Gastroesophageal sphincter (tissue), 4 donors: ENCODE measurements around the gene HIVEP2. TPM values are rescaled to one million over a fixed set of nuclear protein-coding genes. Genes with fewer than 3 reads are reported as not detected.

Experiments used
- ATAC-seq: fragments of 150-250 bp; one replicate; pipeline ENCODE4 v1.9.1; 2016; ENCODE audit warnings: mild to moderate bottlenecking, moderate library complexity
- H3K27ac ChIP-seq, 4 donors: fragments of 200-600 bp; sonication (generic) in 3 of 4; 1 replicate in 3 of 4; 2 replicates in 1 of 4; pipeline ENCODE4 v1.5.1; 2016 to 2019
- H3K27me3 ChIP-seq: fragments of 200-600 bp; sonication (generic); one replicate; pipeline ENCODE4 v1.5.1; 2019
- H3K36me3 ChIP-seq, 2 donors: fragments of 200-600 bp; sonication (generic); one replicate each; pipeline ENCODE4 v1.5.1; 2019; ENCODE audit warnings: control low read depth in 1 of 2
- H3K4me1 ChIP-seq, 3 donors: fragments of 200-600 bp; sonication (generic); 1 replicate in 2 of 3; 2 replicates in 1 of 3; pipeline ENCODE4 v1.5.1; 2016 to 2019; ENCODE audit warnings: control low read depth in 2 of 3
- H3K4me3 ChIP-seq, 2 donors: fragments of 200-600 bp; sonication (generic); one replicate each; pipeline ENCODE4 v1.5.1; 2019; ENCODE audit warnings: mild to moderate bottlenecking in 1 of 2, moderate library complexity in 1 of 2
- H3K9me3 ChIP-seq, 3 donors: fragments of 200-600 bp; sonication (generic); one replicate each; pipeline ENCODE4 v1.5.1; 2017 to 2019; ENCODE audit warnings: control low read depth in 2 of 3
- EP300 ChIP-seq: sonication (generic); formaldehyde crosslinking; IDR thresholded peaks from one replicate; pipeline ENCODE4 v1.6.1; 2017; ENCODE audit warnings: antibody characterized with exemption, mild to moderate bottlenecking
- POLR2A ChIP-seq, 2 donors: fragments of 450-650 bp; IDR thresholded peaks; one replicate each; pipeline ENCODE4 v1.6.1; 2017; ENCODE audit warnings: antibody characterized with exemption in 2 of 2, mild to moderate bottlenecking in 2 of 2, moderate library complexity in 1 of 2
- POLR2AphosphoS5 ChIP-seq: sonication (generic); formaldehyde crosslinking; IDR thresholded peaks from one replicate; pipeline ENCODE4 v1.6.1; 2017; ENCODE audit warnings: antibody characterized with exemption
- WGBS, 2 donors: methylation state at CpG; one replicate each; pipeline ENCODE4 v1.1.5; 2018; ENCODE audit warnings: low coverage in 1 of 2; 5-methylcytosine and 5-hydroxymethylcytosine counted together
- total RNA-seq, 4 donors: library from RNA; depleted of rRNA; stranded (reverse); fragments of >200 nt; gene quantifications; one replicate each; pipeline ENCODE4 v1.1.0, GENCODE V29; 2016
- TF ChIP-seq, protein P1 (sequence below), 4 experiments: fragments of 200-600 bp in 2 of 4; fragments of 450-650 bp in 2 of 4; sonication (generic) in 1 of 4; IDR thresholded peaks; one replicate each; pipeline ENCODE4 v1.5.1; 2017 to 2019; ENCODE audit warnings: antibody characterized with exemption in 4 of 4, mild to moderate bottlenecking in 2 of 4, moderate library complexity in 2 of 4

Gene HIVEP2
- total RNA-seq, 4 donors from 2014 or later = 17.1 to 28.1 (median 24.9) TPM

DNA sequence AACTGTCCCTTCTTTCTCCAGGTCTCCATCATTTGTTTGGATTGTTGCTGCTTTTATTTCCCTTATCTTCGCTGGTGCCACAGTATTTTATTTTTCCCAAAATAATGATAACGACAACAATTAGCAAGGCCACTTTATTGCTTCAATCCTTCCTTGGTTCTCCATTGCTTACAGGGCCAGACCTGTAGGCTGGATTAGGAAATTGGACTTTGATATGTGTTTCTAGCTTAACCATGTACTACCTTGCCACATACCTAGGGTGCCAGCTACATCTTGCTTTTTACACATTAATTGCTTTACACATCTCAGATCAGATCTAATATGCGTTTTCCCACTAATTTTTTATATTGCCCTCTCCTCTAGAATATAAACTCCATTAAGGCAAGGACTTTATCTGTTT is 195.4 kb downstream of the HIVEP2 start:
- no peak for ATAC-seq
- no peaks in the 10 kb centered on the region for H3K27me3 ChIP-seq
- no peaks in the 10 kb centered on the region for H3K4me1 ChIP-seq
- WGBS, 2 donors = 74 to 83% methylated on average over 3 of the region's 3 CpGs
- H3K9me3 ChIP-seq = no peaks in the 10 kb centered on the region
- TF ChIP-seq EP300 (no peak), POLR2A (IDR thresholded peaks at IDR 0.05) (no peak), POLR2AphosphoS5 (no peak)
- TF ChIP-seq, protein P1, sequence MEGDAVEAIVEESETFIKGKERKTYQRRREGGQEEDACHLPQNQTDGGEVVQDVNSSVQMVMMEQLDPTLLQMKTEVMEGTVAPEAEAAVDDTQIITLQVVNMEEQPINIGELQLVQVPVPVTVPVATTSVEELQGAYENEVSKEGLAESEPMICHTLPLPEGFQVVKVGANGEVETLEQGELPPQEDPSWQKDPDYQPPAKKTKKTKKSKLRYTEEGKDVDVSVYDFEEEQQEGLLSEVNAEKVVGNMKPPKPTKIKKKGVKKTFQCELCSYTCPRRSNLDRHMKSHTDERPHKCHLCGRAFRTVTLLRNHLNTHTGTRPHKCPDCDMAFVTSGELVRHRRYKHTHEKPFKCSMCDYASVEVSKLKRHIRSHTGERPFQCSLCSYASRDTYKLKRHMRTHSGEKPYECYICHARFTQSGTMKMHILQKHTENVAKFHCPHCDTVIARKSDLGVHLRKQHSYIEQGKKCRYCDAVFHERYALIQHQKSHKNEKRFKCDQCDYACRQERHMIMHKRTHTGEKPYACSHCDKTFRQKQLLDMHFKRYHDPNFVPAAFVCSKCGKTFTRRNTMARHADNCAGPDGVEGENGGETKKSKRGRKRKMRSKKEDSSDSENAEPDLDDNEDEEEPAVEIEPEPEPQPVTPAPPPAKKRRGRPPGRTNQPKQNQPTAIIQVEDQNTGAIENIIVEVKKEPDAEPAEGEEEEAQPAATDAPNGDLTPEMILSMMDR (IDR thresholded peaks at IDR 0.05) = no peak
- peaks cover 0 to 27% of the 10 kb centered on the region in 2 donors for H3K36me3 ChIP-seq
- H3K4me3 ChIP-seq = no peak overlapping the region
- no peak overlapping the region for H3K27ac ChIP-seq

DNA sequence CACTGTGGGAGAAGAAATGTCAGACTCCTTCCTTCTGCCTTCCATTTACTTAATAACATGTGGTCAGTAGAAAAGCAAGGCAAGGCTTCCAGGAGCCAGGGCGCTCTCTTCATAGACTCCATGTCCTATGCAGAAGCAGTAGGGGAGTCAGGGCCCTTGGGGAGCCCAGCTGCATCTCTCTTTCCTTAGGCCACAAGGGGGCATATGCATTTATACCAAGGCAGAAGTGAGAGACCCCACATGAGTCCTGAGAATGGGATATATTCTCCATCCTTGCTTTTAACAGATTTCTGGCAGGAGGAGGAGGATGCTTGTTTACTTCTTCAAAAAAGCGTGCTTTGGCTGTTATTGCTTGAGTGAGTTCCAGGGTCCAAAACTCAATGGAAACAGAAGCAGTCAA is 198.5 kb downstream of the HIVEP2 start:
- Histone ChIP-seq H3K27me3 (no peaks in the 10 kb centered on the region), H3K4me1 (no peaks in the 10 kb centered on the region), H3K9me3 (no peaks in the 10 kb centered on the region), H3K36me3 (peaks cover 0 to 2% of the 10 kb centered on the region in 2 donors), H3K4me3 (no peak overlapping the region), H3K27ac (no peak overlapping the region)
- TF ChIP-seq POLR2AphosphoS5 = no peak
- TF ChIP-seq, protein P1 (IDR thresholded peaks at IDR 0.05) = peak; percentile 10 to 56 (median 26)
- 86% methylated on average over 1 of the region's 2 CpGs; no CpG with 5 or more reads in 1 of the 2 donors for WGBS, 2 donors
- ATAC-seq = no peak

DNA sequence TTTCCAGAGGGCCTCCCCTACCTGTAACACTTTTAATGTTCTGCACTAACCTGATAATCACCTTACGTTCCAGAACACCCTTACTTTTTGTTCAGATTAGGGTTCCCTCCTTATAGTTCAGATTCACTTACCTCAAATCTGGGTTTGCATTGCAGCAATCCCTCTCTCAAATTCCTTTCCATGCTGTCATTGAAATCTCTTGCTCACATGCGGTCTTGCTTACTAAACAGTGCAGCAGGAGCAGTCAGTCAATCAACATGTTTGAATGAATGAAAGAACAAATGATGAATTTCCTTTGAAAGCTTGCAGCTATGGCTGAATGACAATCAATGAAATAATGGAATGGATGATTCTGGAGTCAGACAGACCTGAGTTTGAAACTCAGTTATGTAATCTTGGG is 200.1 kb downstream of the HIVEP2 start:
- H3K27me3 ChIP-seq = no peaks in the 10 kb centered on the region
- H3K4me3 ChIP-seq = no peak overlapping the region
- ATAC-seq = no peak
- H3K36me3 ChIP-seq = no peaks in the 10 kb centered on the region
- no peaks in the 10 kb centered on the region for H3K4me1 ChIP-seq
- H3K27ac ChIP-seq = no peak overlapping the region
- no peak for TF ChIP-seq EP300
- TF ChIP-seq POLR2AphosphoS5 = no peak
- TF ChIP-seq POLR2A (IDR thresholded peaks at IDR 0.05) = no peak
- TF ChIP-seq, protein P1 (IDR thresholded peaks at IDR 0.05) = no peak
- 85 to 100% methylated on average over 1 to 2 of the region's 2 CpGs for WGBS, 2 donors
- no peaks in the 10 kb centered on the region for H3K9me3 ChIP-seq

DNA sequence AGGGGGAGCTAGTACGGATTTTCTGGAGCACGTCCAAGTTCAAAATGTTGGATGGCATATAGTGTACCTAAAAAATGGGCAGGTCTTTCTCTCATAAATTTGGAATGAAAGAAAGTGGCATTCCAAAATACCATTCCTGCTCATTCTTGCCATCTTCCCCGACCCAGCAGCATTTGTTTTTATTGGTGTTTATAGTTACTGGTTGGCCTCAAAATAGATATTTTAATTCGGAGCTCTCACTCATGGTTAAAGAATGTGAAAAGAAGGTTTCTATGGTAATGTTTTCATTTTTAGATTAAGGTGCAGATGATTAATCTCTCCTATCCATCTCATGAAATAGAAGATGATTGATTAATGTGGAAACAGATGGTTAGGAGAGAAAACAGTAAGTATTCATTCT is 204.5 kb downstream of the HIVEP2 start:
- TF ChIP-seq, protein P1 (IDR thresholded peaks at IDR 0.05) = no peak
- no peak for TF ChIP-seq POLR2AphosphoS5
- TF ChIP-seq EP300 = no peak
- TF ChIP-seq POLR2A (IDR thresholded peaks at IDR 0.05) = no peak
- Histone ChIP-seq H3K9me3 (no peaks in the 10 kb centered on the region), H3K4me3 (no peak overlapping the region), H3K27ac (no peak overlapping the region), H3K27me3 (no peaks in the 10 kb centered on the region), H3K36me3 (no peaks in the 10 kb centered on the region), H3K4me1 (no peaks in the 10 kb centered on the region)
- no peak for ATAC-seq
- WGBS, 2 donors = 48 to 62% methylated on average over 4 of the region's 4 CpGs

DNA sequence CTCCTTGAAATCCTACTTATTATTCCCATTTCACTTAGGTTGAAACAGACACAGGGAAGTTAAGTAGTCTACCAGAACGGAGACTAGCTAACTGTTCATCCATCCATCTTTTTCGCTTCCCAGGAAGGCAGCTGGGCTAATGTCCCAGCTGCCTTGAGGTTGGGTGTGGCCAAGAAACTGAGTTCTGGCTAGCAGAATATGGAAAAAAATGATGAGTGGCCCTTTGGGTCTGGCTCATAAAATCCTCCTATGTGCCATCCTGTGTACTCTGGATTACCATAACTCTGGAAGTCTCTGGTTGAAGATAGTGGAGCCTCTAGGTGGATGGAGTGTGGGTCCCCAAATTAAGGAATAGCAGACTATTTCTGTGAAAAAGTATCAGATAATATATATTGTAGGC is 206.2 kb downstream of the HIVEP2 start:
- no peaks in the 10 kb centered on the region for H3K9me3 ChIP-seq
- TF ChIP-seq EP300 (no peak), POLR2A (IDR thresholded peaks at IDR 0.05) (no peak), POLR2AphosphoS5 (no peak)
- TF ChIP-seq, protein P1 (IDR thresholded peaks at IDR 0.05) = no peak
- 46% methylated on average over 2 of the region's 2 CpGs; no CpG with 5 or more reads in 1 of the 2 donors for WGBS, 2 donors
- H3K36me3 ChIP-seq = no peaks in the 10 kb centered on the region
- H3K27me3 ChIP-seq = no peaks in the 10 kb centered on the region
- no peaks in the 10 kb centered on the region for H3K4me1 ChIP-seq
- ATAC-seq = no peak
- no peak overlapping the region for H3K4me3 ChIP-seq
- H3K27ac ChIP-seq = no peak overlapping the region
